DMS53 treated with DMSO at 0.1 percent for 48 hours (cell line): ENCODE results near the gene ZNF716.
"Not testable (repeated sequence)": the region's sequence is repeated elsewhere in the genome, so short reads cannot be mapped to it uniquely, and the experiment has no call there.

Source experiments
- DNase-seq: peaks from one replicate; lab custom pipeline; 2025; ENCODE audit not compliant: unreplicated experiment; lab: John Stamatoyannopoulos, UW

The ZNF716 gene

DNA sequence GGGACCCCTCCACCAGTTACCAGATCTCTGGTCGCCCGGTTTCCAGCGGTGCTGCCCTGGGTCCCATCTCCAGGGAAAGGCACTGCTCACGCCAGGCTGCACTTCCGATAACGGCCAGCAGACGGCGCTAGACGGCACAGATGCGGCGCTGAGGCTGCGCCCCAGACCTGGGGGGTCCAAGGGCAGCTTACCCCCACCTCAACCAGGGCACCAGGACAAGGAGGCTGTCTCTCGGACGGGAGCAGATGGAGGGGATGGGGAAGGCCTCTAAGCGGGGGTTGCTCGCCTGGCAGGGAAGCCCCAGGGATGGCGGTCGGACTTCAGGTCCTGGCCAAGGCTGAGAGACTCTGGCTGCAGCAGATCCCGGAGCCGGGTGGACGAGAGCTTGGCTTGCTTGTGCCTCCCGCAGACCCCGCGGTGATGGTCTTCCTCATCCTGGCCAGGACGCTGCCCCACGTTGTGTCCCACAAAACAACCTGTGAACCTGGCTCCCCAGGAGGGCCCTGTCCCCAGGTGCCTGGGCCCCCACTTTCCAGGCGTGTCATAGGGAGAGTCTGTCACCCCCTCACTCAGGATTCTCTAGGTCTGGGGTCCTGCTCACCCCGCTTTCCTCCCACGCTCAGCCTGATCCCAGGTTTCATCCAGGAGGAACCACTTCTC lies 23.9 kb upstream of the ZNF716 start:
- DNase-seq = no peak

- no peak for DNase-seq
Observed at GRCh38 chr7:57426629-57427003, 23.4 kb upstream of the ZNF716 start.

DNA sequence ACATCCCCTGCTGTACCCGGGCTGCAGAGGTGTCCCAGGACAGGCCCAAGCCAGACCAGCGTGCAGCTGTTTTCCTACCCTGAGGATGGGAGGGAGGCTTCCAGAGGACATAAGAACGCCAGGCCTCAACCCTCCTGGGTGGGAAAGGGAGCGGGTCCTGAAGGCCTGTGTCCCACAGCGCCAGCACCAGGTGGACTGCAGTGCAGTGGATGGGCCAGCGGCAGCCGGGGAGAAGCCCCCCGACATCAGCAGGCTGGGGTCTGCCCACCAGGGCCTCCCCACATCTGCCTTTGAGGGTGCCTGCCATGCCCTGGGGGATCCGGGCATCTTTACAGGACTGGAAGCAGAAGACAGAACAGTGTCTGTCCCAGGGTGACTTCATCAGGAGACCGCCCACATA lies 22.8 kb upstream of the ZNF716 start:
- no peak for DNase-seq

- no peak for DNase-seq
Observed at GRCh38 chr7:57427594-57427993, 22.4 kb upstream of the ZNF716 start.

- no peak for DNase-seq
Observed at GRCh38 chr7:57432583-57432982, 17.4 kb upstream of the ZNF716 start.

DNA sequence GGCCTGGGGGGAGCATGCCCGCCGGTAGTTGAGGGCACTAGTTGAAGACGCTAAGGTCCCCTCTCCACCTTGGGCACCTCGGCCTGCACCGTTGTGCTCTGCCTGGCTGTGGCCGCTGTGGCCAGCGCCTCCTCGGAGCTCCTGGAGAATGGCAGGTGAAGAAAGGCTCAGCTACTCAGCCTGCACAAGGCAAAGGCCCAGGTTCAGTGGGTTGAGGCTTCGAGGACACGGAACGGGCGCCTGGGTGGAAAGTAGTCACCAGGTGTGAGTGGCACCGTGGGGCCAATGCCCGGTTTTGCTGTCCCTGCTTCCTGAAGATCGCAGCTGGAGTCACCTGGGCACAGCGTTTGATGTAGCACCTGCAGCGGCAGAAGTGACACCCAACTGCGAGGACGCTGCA lies 12.4 kb upstream of the ZNF716 start:
- DNase-seq = no peak

DNA sequence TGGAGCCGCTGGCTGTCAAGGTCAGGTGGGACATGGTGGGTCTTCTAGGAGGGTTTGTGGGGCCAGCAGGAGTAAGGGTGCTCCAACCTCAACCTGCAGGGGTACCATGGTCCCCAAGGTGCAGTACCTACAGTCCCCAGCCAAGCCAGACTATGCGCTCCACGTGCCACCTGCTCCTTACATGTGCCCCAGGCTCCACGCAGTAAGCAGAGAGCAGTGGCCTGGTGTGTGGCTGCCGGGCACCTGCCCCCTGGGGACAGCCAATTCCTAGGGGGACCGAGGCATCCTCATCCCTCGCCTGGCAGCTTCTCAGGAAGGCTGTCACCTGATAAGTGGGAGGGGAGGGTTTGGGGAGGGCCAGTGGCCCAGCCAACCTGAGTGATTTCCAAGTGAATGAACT lies 11.7 kb upstream of the ZNF716 start:
- DNase-seq = no peak

- no peak for DNase-seq
Observed at GRCh38 chr7:57443567-57443966, 6.4 kb upstream of the ZNF716 start.

- DNase-seq = not testable (repeated sequence)
Observed at GRCh38 chr7:57469186-57469828, 19.3 kb downstream of the ZNF716 start.

- not testable (repeated sequence) for DNase-seq
Observed at GRCh38 chr7:57480304-57480703, 30.3 kb downstream of the ZNF716 start.

- not testable (repeated sequence) for DNase-seq
Observed at GRCh38 chr7:57485022-57485421, 35.0 kb downstream of the ZNF716 start.

DNA sequence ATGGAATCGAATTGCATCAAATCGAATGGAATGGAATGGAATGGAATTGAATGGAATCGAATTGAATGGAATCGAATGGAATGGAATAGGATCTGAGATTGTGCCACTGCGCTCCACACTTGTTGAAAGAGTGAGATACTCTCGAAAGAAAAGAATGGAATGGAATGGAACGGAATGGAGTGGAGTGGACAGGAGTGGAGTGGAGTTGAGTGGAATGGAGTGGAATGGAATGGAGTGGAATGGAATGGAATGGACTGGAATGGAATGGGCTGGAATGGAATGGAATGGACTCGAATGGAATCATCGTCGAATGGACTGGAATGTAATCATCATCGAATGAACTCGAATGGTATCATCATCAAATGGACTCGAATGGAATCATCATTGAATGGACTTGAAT lies 38.0 kb downstream of the ZNF716 start:
- no peak for DNase-seq

GRCh38 chr7:57495111-57495510 lies 45.1 kb downstream of the ZNF716 start:
- not testable (repeated sequence) for DNase-seq

DNA sequence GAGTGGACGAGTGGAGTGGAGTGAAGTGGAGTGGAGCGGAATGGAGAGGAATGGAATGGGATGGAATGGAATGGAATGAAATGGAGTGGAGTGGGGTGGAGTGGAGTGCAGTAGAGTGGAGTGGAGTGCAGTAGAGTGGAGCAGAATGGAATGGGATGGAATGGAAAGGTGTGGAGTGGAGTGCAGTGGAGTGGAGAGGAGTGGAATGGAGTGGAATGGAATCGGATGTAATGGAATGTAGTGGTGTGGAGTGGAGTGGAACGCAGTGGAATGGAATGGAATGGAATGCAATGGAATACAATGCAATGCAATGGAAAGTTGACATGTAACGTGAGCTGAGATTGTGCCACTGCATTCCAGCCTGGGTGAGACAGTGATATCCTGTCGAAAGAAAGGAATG lies 46.4 kb downstream of the ZNF716 start:
- DNase-seq = no peak

GRCh38 chr7:57505176-57505575 lies 55.2 kb downstream of the ZNF716 start:
- no peak for DNase-seq
